Measurements from ENCODE around the gene PIM3. TPM values are rescaled to one million over a fixed set of nuclear protein-coding genes. Genes with fewer than 3 reads are reported as not detected.

PIM3 gene
- total RNA-seq, 1 experiment from 2014 or later, result 86.3 TPM

DNA sequence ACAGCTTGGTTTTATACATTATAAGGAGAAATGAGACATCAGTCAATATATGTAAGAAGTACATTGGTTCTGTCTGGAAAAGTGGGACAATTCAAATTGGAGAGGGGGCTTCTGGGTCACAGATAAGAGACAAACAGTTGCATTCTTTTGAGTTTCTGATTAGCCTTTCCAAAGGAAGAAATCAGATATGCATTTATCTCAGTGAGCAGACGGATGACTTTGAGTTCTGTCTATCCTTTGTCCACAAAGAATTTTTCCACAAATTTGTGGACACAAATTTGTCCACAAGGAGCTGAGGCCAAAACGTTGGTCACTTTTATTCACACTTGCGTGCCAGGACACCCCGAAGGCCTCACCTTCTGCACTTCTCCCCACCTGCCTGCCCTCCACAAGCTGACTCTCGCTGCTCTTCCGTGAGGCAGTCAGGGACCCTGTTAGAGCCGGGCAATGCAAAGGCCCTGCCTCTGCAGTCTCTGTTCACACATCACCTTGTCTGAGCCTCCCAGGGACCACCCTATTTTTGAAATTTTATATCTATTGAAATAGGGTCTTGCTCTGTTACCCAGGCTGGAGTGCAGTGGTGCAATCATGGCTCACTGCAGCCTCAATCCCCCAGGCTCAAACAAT is 31.4 kb downstream of the PIM3 start:
- peaks cover 6% of the 10 kb centered on the region for H3K4me1 Mint-ChIP-seq (ENCODE audit: low read depth, unreplicated experiment)
- intact Hi-C loops (cut with micrococcal nuclease; ENCODE audit: unreplicated experiment), result loop anchor here (5.0 kb wide), 2 partner anchors 35 to 60 kb away; no protein-coding TSS in a partner anchor
- no peaks in the 10 kb centered on the region for H3K27me3 Mint-ChIP-seq (ENCODE audit: unreplicated experiment)
- BruUV-seq (replicated peaks), result no TSS peak
- TF ChIP-seq, protein P1, sequence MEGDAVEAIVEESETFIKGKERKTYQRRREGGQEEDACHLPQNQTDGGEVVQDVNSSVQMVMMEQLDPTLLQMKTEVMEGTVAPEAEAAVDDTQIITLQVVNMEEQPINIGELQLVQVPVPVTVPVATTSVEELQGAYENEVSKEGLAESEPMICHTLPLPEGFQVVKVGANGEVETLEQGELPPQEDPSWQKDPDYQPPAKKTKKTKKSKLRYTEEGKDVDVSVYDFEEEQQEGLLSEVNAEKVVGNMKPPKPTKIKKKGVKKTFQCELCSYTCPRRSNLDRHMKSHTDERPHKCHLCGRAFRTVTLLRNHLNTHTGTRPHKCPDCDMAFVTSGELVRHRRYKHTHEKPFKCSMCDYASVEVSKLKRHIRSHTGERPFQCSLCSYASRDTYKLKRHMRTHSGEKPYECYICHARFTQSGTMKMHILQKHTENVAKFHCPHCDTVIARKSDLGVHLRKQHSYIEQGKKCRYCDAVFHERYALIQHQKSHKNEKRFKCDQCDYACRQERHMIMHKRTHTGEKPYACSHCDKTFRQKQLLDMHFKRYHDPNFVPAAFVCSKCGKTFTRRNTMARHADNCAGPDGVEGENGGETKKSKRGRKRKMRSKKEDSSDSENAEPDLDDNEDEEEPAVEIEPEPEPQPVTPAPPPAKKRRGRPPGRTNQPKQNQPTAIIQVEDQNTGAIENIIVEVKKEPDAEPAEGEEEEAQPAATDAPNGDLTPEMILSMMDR (IDR thresholded peaks at IDR 0.05; ENCODE audit: unreplicated experiment), result no peak
- peaks cover 8% of the 10 kb centered on the region for H3K9me3 Mint-ChIP-seq (ENCODE audit: low read depth, unreplicated experiment)
- no peak overlapping the region for H3K27ac Mint-ChIP-seq (ENCODE audit: unreplicated experiment)
- H3K36me3 Mint-ChIP-seq (ENCODE audit: insufficient read depth, unreplicated experiment), result no peaks in the 10 kb centered on the region
- DNase-seq, result no peak
- CTCF ChIA-PET, result interaction anchor here (1.1 kb wide), 1 partner anchor 39 kb away, joined by 3 read pairs; no protein-coding TSS in a partner anchor
- no peak overlapping the region for H3K4me3 Mint-ChIP-seq (ENCODE audit: low read depth, unreplicated experiment)

DNA sequence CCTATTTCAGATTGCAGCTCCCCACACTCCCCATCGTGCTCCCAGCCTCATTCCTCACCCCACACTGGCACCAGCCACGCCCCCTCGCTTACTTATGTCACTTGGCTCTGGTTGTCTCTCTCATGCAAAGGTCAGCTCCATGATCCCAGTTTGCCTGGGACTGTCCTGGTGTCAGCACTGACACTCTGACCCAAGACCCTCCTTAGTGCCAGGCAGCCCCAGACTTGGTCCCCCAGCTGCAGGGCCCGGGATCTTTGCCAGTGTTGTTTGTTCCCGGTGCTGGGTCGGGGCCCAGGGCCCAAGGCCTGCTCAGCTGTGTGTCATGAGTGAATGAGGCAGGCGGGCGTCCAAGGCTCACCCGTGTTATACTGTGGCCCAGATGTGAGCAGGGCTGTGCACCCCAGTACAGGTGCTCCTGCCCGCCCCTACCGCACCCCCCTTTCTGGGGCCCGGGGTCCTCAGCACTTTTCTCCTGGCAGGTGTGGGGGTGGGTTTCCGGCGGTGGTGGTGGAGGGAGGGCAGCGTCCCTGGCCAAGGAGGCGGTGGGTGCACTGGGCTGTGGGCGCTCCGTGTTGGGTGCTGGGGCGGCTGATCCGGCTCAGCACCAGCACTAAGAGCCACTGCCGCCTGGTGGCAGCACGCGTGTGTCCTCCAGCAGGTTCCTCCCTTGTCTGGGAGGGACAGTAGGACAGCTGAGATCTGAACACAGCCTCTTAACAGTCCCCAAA is 32.5 kb downstream of the PIM3 start:
- H3K4me3 Mint-ChIP-seq (ENCODE audit: low read depth, unreplicated experiment), result no peak overlapping the region
- CTCF ChIA-PET, result interaction anchor here (0.7 to 1.6 kb wide), 5 partner anchors 11 to 63 kb away, joined by 3 to 12 read pairs (median 3); no protein-coding TSS in a partner anchor
- intact Hi-C loops (cut with micrococcal nuclease; ENCODE audit: unreplicated experiment), result loop anchor here (5.0 kb wide), 2 partner anchors 34 to 61 kb away; no protein-coding TSS in a partner anchor
- no peaks in the 10 kb centered on the region for H3K36me3 Mint-ChIP-seq (ENCODE audit: insufficient read depth, unreplicated experiment)
- no peak overlapping the region for H3K27ac Mint-ChIP-seq (ENCODE audit: unreplicated experiment)
- H3K4me1 Mint-ChIP-seq (ENCODE audit: low read depth, unreplicated experiment), result peaks cover 6% of the 10 kb centered on the region
- no peaks in the 10 kb centered on the region for H3K27me3 Mint-ChIP-seq (ENCODE audit: unreplicated experiment)
- peaks cover 8% of the 10 kb centered on the region for H3K9me3 Mint-ChIP-seq (ENCODE audit: low read depth, unreplicated experiment)
- DNase-seq, result peak; percentile 78
- BruUV-seq (replicated peaks), result no TSS peak
- TF ChIP-seq, protein P1 (IDR thresholded peaks at IDR 0.05; ENCODE audit: unreplicated experiment), result peak; percentile 71

DNA sequence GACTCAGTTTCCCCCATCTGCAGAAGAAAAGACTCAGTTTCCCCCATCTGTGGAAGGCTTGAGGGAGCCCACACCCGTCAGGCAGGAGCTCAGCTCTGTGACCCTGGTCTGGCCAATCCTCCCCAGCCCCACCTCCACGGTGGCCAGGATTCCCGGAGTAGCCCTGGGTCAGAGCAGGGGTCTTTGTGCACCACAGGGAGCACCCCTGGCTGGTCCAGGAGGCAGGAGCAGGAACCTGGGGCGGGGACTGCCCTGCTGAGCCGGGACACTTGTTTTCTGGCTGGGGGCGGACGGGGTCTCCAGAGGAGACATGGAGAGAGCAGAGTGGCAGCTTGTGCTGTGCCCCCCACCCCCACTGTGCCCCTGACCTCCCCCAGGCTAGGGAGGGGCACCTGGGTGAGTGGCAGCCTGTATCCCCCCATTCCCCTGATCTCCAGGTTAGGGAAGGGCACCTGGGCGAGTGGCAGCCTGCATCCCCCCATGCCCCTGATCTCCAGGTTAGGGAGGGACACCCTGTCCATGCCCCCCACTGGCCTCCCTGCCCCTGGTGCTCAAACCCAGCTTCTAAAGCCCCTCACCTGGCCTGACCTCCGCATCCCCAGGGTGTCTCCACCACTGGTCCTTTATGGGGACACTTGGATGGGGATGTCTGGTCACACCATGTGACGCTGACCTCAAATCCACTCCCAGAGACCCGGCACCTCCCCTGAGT is 33.2 kb downstream of the PIM3 start:
- H3K27me3 Mint-ChIP-seq (ENCODE audit: unreplicated experiment), result no peaks in the 10 kb centered on the region
- peaks cover 6% of the 10 kb centered on the region for H3K36me3 Mint-ChIP-seq (ENCODE audit: insufficient read depth, unreplicated experiment)
- TF ChIP-seq, protein P1 (IDR thresholded peaks at IDR 0.05; ENCODE audit: unreplicated experiment), result no peak
- intact Hi-C loops (cut with micrococcal nuclease; ENCODE audit: unreplicated experiment), result loop anchor here (5.0 kb wide), 2 partner anchors 33 to 62 kb away; no protein-coding TSS in a partner anchor
- peaks cover 6% of the 10 kb centered on the region for H3K4me1 Mint-ChIP-seq (ENCODE audit: low read depth, unreplicated experiment)
- peaks cover 8% of the 10 kb centered on the region for H3K9me3 Mint-ChIP-seq (ENCODE audit: low read depth, unreplicated experiment)
- H3K27ac Mint-ChIP-seq (ENCODE audit: unreplicated experiment), result no peak overlapping the region
- H3K4me3 Mint-ChIP-seq (ENCODE audit: low read depth, unreplicated experiment), result no peak overlapping the region
- CTCF ChIA-PET, result interaction anchor here (0.7 to 1.6 kb wide), 4 partner anchors 12 to 63 kb away, joined by 3 to 12 read pairs (median 7); no protein-coding TSS in a partner anchor
- DNase-seq, result no peak
- BruUV-seq (replicated peaks), result no TSS peak

DNA sequence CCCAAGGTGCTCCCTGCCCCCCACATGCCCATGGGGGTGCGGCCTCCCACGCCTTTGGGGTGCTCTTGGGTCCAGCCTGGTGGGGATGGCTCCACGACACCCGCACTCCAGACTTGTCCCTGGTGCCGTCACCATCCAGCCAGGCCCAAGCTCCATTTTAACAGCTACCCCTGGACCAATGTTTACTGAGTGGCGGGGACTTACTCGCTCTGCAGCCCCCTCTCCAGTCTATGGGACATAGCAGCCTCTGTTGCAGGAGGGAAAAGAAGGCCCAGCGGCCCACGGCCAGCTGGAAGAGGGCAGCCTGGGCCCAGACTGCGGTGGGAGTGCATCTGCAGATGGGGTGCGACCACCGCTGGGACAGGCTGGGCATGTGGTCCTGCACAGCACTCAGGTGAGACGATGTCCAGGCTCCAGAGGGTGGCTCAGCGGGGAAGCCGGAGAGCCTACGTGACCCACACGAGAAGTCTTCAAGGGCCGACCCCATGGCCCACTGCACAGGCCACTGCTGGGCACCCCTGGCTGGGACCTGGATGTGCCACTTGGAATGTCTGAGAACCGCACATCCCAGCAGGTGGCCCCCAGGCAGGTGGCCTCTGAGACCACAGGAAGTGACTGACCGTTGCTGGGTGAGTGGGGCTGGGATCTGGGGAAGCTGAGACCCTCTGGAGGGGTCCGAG is 33.9 kb downstream of the PIM3 start:
- no peak for DNase-seq
- Mint-ChIP-seq H3K27me3 (ENCODE audit: unreplicated experiment) (no peaks in the 10 kb centered on the region), H3K4me1 (ENCODE audit: low read depth, unreplicated experiment) (peaks cover 6% of the 10 kb centered on the region), H3K9me3 (ENCODE audit: low read depth, unreplicated experiment) (peaks cover 8% of the 10 kb centered on the region), H3K36me3 (ENCODE audit: insufficient read depth, unreplicated experiment) (peaks cover 6% of the 10 kb centered on the region), H3K4me3 (ENCODE audit: low read depth, unreplicated experiment) (no peak overlapping the region), H3K27ac (ENCODE audit: unreplicated experiment) (no peak overlapping the region)
- TF ChIP-seq, protein P1 (IDR thresholded peaks at IDR 0.05; ENCODE audit: unreplicated experiment), result no peak
- CTCF ChIA-PET, result interaction anchor here (1.6 kb wide), 1 partner anchor 36 kb away, joined by 12 read pairs; no protein-coding TSS in a partner anchor
- intact Hi-C loops (cut with micrococcal nuclease; ENCODE audit: unreplicated experiment), result loop anchor here (5.0 kb wide), 2 partner anchors 33 to 62 kb away; no protein-coding TSS in a partner anchor
- no TSS peak for BruUV-seq (replicated peaks)

Data from Calu3 (cell line).